ENCODE measurements around the gene USP34.

Gene USP34

GRCh38 chr2:61262699-61263098 lies 208.2 kb downstream of the USP34 start:
- Histone ChIP-seq H3K27me3 (ENCODE audit: low read length) (no peaks in the 10 kb centered on the region), H3K36me3 (ENCODE audit: low read length) (peaks cover 47% of the 10 kb centered on the region), H3K9me2 (replicated peaks; ENCODE audit: insufficient read depth, low read length) (no peaks in the 10 kb centered on the region), H2AFZ (ENCODE audit: low read depth, low read length, severe bottlenecking) (no peak overlapping the region), H3K4me3 (ENCODE audit: insufficient read depth, low read length, poor library complexity, severe bottlenecking) (no peak overlapping the region), H4K20me1 (ENCODE audit: low read depth, low read length) (peaks cover 3% of the 10 kb centered on the region; the same call in 1 of the 2 replicates), H3K79me2 (ENCODE audit: insufficient read depth, low read length) (no peaks in the 10 kb centered on the region), H3F3A (ENCODE audit: insufficient read depth) (0 out of 2 replicates have a peak, but pooled peaks cover 9% of the 10 kb centered on the region), H3K9ac (ENCODE audit: low read length) (no peak overlapping the region), H3K9me3 (ENCODE audit: insufficient read depth, low read length) (no peaks in the 10 kb centered on the region), H3K27ac (ENCODE audit: low read depth, low read length) (no peak overlapping the region), H3K4me2 (ENCODE audit: low read depth, low read length, poor library complexity, severe bottlenecking) (no peak overlapping the region)
- TF ChIP-seq CTCF (IDR thresholded peaks at IDR 0.05; ENCODE audit: insufficient read depth, low read length, poor library complexity, severe bottlenecking) (no peak), EZH2phosphoT487 (conservative IDR thresholded peaks at IDR 0.05; ENCODE audit: low read length) (no peak)

DNA sequence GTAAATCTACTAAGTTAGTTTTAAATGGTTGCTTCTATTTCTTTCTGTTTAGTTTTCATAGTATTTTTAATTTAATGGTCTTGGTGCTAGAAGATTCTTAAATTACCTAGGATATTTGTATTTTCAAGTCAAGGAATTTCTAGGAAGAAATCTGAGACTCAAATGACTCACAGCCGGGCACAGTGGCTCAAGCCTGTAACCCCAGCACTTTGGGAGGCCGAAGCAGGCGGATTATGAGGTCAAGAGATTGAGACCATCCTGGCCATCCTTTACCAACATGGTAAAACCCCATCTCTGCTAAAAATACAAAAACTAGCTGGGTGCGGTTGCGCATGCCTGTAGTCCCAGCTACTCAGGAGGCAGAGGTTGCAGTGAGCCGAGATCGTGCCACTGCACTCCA lies 213.4 kb downstream of the USP34 start:
- H3K9ac ChIP-seq (ENCODE audit: low read length) = no peak overlapping the region
- no peak overlapping the region for H3K4me3 ChIP-seq (ENCODE audit: insufficient read depth, low read length, poor library complexity, severe bottlenecking)
- no peak for TF ChIP-seq EZH2phosphoT487 (conservative IDR thresholded peaks at IDR 0.05; ENCODE audit: low read length)
- TF ChIP-seq CTCF (IDR thresholded peaks at IDR 0.05; ENCODE audit: insufficient read depth, low read length, poor library complexity, severe bottlenecking) = no peak
- H3F3A ChIP-seq (ENCODE audit: insufficient read depth) = peaks cover 14% of the 10 kb centered on the region; the same call in 1 of the 2 replicates
- no peaks in the 10 kb centered on the region for H3K9me2 ChIP-seq (replicated peaks; ENCODE audit: insufficient read depth, low read length)
- H2AFZ ChIP-seq (ENCODE audit: low read depth, low read length, severe bottlenecking) = no peak overlapping the region
- no peak overlapping the region for H3K27ac ChIP-seq (ENCODE audit: low read depth, low read length)
- no peaks in the 10 kb centered on the region for H3K9me3 ChIP-seq (ENCODE audit: insufficient read depth, low read length)
- H3K36me3 ChIP-seq (ENCODE audit: low read length) = peaks cover 60% of the 10 kb centered on the region
- peaks cover 3% of the 10 kb centered on the region; the same call in 1 of the 2 replicates for H4K20me1 ChIP-seq (ENCODE audit: low read depth, low read length)
- no peaks in the 10 kb centered on the region for H3K27me3 ChIP-seq (ENCODE audit: low read length)
- no peak overlapping the region for H3K4me2 ChIP-seq (ENCODE audit: low read depth, low read length, poor library complexity, severe bottlenecking)
- H3K79me2 ChIP-seq (ENCODE audit: insufficient read depth, low read length) = no peaks in the 10 kb centered on the region

DNA sequence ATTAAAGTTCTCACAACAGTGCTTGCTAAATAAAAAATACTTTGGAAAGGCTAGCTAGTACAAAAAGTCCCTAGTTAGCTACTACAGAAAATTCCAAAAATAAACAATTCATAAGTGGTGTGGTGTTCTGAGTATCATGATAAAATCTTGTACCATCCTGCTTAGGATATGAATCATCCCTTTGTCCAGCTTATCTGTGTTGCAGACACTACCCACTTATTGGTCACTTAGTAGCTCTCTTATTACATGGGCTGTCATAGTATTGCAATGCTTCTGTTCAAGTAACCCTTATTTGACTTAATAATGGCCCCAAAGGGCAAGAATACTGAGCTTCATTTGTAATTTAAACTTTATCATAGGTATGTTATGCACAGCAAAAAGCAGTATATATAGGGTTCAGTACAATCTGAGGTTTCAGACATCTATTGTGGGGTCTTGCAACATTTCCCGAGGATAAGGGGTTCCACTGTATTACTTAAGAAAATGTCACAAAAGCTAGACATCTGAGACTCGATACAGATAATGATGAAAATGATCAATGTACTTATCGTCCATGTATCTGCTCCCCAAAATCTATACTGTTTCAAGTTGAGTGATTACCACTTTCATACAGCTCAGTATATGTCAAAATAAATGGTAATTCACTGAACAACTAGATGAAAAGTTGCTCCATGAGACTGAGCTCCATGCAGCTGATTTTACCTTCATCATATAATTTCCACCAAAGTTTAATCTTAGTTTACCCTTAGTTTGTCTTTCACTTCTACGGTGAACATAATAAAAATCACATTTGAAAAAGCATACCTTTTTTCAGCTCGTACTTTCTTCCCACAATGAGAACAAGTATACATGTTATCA lies 215.1 kb downstream of the USP34 start:
- Histone ChIP-seq H3K9me2 (replicated peaks; ENCODE audit: insufficient read depth, low read length) (no peaks in the 10 kb centered on the region), H3K36me3 (ENCODE audit: low read length) (peaks cover 74% of the 10 kb centered on the region), H3F3A (ENCODE audit: insufficient read depth) (peaks cover 14% of the 10 kb centered on the region; the same call in 1 of the 2 replicates), H3K27ac (ENCODE audit: low read depth, low read length) (no peak overlapping the region), H4K20me1 (ENCODE audit: low read depth, low read length) (peaks cover 3% of the 10 kb centered on the region; the same call in 1 of the 2 replicates), H2AFZ (ENCODE audit: low read depth, low read length, severe bottlenecking) (no peak overlapping the region), H3K27me3 (ENCODE audit: low read length) (no peaks in the 10 kb centered on the region), H3K79me2 (ENCODE audit: insufficient read depth, low read length) (no peaks in the 10 kb centered on the region), H3K9ac (ENCODE audit: low read length) (no peak overlapping the region), H3K9me3 (ENCODE audit: insufficient read depth, low read length) (no peaks in the 10 kb centered on the region), H3K4me3 (ENCODE audit: insufficient read depth, low read length, poor library complexity, severe bottlenecking) (no peak overlapping the region), H3K4me2 (ENCODE audit: low read depth, low read length, poor library complexity, severe bottlenecking) (no peak overlapping the region)
- TF ChIP-seq EZH2phosphoT487 (conservative IDR thresholded peaks at IDR 0.05; ENCODE audit: low read length) (no peak), CTCF (IDR thresholded peaks at IDR 0.05; ENCODE audit: insufficient read depth, low read length, poor library complexity, severe bottlenecking) (no peak)

Data from SU-DHL-6 (cell line).